Neural crest cell (in vitro differentiated cells): Measurements from ENCODE around the gene MALAT1. TPM values are rescaled to one million over a fixed set of nuclear protein-coding genes. Genes with fewer than 3 reads are reported as not detected.

ENCODE experiments used
- DNase-seq: peaks from one replicate; pipeline ENCODE4 v3.0.0; 2021; ENCODE audit warnings: low read depth, mixed read lengths, low spot score
- H3K27ac Mint-ChIP-seq: one replicate; pipeline ENCODE4 v1.8.0; 2021; ENCODE audit warnings: mild to moderate bottlenecking, mixed read lengths; ENCODE audit not compliant: unreplicated experiment
- H3K27me3 Mint-ChIP-seq: 2 replicates; pipeline ENCODE4 v1.8.0; 2021; ENCODE audit warnings: low read depth, mild to moderate bottlenecking, mixed read lengths
- H3K36me3 Mint-ChIP-seq: 2 replicates; pipeline ENCODE4 v1.8.0; 2021; ENCODE audit warnings: low read depth, mild to moderate bottlenecking, mixed read lengths
- H3K4me1 Mint-ChIP-seq: 2 replicates; pipeline ENCODE4 v1.8.0; 2021; ENCODE audit warnings: mixed read lengths
- H3K4me3 Mint-ChIP-seq: one replicate; pipeline ENCODE4 v1.8.0; 2021; ENCODE audit warnings: mild to moderate bottlenecking, mixed read lengths
- H3K9me3 Mint-ChIP-seq: 2 replicates; pipeline ENCODE4 v1.8.0; 2021; ENCODE audit warnings: mixed read lengths
- CTCF ChIP-seq: fragments of 200-600 bp; sonication (generic); conservative IDR thresholded peaks from 2 replicates; pipeline ENCODE4 v1.5.0; 2021; ENCODE audit warnings: antibody characterized with exemption, mild to moderate bottlenecking
- total RNA-seq: library from RNA; stranded (reverse); gene quantifications from 2 replicates; pipeline ENCODE4 v1.2.1, GENCODE V29; 2021

Gene MALAT1
- total RNA-seq, 1 donor from 2014 or later: 5,409 TPM

DNA sequence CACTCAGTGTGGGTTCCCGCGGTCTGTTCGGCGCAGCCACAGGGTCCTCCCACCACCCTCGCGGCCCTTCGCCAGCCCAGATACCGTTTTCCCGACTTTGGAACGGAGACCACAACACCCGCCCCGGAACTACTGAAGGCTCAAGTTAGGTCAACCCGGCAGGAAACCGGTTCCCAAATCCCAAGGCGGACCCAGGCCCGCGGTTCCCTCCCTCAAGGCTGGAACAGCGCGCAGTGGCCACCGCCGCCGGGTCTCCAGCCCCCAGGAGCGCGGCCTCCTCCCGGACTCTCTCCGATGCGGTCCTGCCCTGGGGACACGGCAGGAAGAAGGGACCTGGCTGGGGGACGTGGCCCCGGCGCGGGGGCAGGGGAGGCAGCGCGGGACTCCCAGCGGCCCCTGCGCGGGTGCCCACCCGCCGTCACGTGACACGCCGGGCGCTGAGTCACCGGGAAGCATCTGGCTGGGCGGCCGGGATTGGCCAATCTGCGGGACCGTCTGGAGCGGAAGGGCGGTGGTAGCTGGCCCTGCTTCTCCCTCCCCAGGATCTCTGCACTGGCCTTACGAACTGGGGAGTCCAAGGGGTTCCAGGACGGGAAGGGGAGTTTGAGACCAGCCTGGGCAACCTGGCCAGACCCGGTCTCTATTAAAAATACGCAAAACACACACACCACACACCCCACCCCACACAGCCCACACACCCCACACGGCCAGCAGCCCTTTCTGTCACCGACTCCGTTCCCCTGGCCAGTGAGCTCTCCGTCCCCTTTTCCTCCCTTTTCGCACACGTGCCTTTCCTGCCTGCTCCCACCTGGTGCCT, 21.5 kb upstream of the MALAT1 start:
- H3K4me3 Mint-ChIP-seq: peak overlapping the region; percentile 94
- no peaks in the 10 kb centered on the region for H3K27me3 Mint-ChIP-seq
- TF ChIP-seq CTCF: no peak
- H3K36me3 Mint-ChIP-seq: no peaks in the 10 kb centered on the region
- H3K9me3 Mint-ChIP-seq: no peaks in the 10 kb centered on the region
- peak overlapping the region; percentile 98 for H3K27ac Mint-ChIP-seq
- H3K4me1 Mint-ChIP-seq: peaks cover 42% of the 10 kb centered on the region
- peak; percentile 81 for DNase-seq

- no peak for TF ChIP-seq CTCF
- Mint-ChIP-seq H3K4me1 (peaks cover 44% of the 10 kb centered on the region), H3K9me3 (no peaks in the 10 kb centered on the region), H3K27me3 (no peaks in the 10 kb centered on the region), H3K27ac (no peak overlapping the region), H3K36me3 (no peaks in the 10 kb centered on the region), H3K4me3 (peak overlapping the region; percentile 81)
- no peak for DNase-seq
Measured at GRCh38 chr11:65478388-65479183, 20.3 kb upstream of the MALAT1 start.

GRCh38 chr11:65479184-65480145, 19.4 kb upstream of the MALAT1 start:
- DNase-seq: no peak
- Mint-ChIP-seq H3K36me3 (no peaks in the 10 kb centered on the region), H3K4me1 (peaks cover 44% of the 10 kb centered on the region), H3K27me3 (no peaks in the 10 kb centered on the region), H3K9me3 (no peaks in the 10 kb centered on the region), H3K27ac (no peak overlapping the region), H3K4me3 (peak overlapping the region; percentile 81)
- TF ChIP-seq CTCF: no peak

- no peaks in the 10 kb centered on the region for H3K9me3 Mint-ChIP-seq
- no peaks in the 10 kb centered on the region for H3K27me3 Mint-ChIP-seq
- no peak for TF ChIP-seq CTCF
- H3K27ac Mint-ChIP-seq: no peak overlapping the region
- peaks cover 61% of the 10 kb centered on the region for H3K4me1 Mint-ChIP-seq
- no peaks in the 10 kb centered on the region for H3K36me3 Mint-ChIP-seq
- peak overlapping the region; percentile 27 for H3K4me3 Mint-ChIP-seq
- DNase-seq: no peak
Measured at GRCh38 chr11:65482306-65482850, 16.5 kb upstream of the MALAT1 start.

DNA sequence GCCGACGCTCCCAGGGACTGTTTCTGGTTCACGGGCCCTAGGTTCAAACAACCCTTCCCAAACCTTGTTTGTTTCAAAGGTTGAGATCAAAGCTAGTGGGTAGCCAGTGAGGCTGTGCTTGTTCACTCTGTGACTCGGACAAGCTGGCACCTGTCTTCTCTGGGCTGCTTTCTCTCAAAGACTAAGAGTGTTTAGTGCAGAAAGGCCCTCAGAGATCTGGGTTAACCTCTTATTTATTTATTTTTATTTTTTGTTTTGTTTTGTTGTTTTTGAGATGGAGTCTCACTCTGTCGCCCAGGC, 13.0 kb upstream of the MALAT1 start:
- no peaks in the 10 kb centered on the region for H3K9me3 Mint-ChIP-seq
- H3K27ac Mint-ChIP-seq: no peak overlapping the region
- peaks cover 70% of the 10 kb centered on the region for H3K4me1 Mint-ChIP-seq
- no peaks in the 10 kb centered on the region for H3K36me3 Mint-ChIP-seq
- TF ChIP-seq CTCF: no peak
- DNase-seq: no peak
- H3K4me3 Mint-ChIP-seq: peak overlapping the region; percentile 66
- H3K27me3 Mint-ChIP-seq: peaks cover 2% of the 10 kb centered on the region
